ENCODE results near the gene CUL4A. TPM values are rescaled to one million over a fixed set of nuclear protein-coding genes. Genes with fewer than 3 reads are reported as not detected.
A peak's percentile ranks its signal among the peaks of the same experiment; 100 is the strongest.

Gene CUL4A
- total and polyA plus RNA-seq, 9 of the 15 experiments (the other 6 are each of a cell fraction or from before 2014, with no cell fraction given), result 21.1 to 92.0 (median 63.2) TPM

GRCh38 chr13:113220141-113220598, 10.8 kb downstream of the CUL4A start (continued):
- TF ChIP-seq, protein P1, sequence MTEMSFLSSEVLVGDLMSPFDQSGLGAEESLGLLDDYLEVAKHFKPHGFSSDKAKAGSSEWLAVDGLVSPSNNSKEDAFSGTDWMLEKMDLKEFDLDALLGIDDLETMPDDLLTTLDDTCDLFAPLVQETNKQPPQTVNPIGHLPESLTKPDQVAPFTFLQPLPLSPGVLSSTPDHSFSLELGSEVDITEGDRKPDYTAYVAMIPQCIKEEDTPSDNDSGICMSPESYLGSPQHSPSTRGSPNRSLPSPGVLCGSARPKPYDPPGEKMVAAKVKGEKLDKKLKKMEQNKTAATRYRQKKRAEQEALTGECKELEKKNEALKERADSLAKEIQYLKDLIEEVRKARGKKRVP (CRISPR knock-in tag; IDR thresholded peaks at IDR 0.05), result no peak
- TF ChIP-seq ZNF408 (CRISPR knock-in tag; IDR thresholded peaks at IDR 0.05; ENCODE audit: low read depth) (no peak), MEIS2 (IDR thresholded peaks at IDR 0.05; ENCODE audit: partially characterized antibody) (no peak), HDAC1 (IDR thresholded peaks at IDR 0.05) (no peak), RNF2 (IDR thresholded peaks at IDR 0.05) (peak; percentile 55; the same call in 1 of the 2 replicates), RAD51 (IDR thresholded peaks at IDR 0.05; ENCODE audit: borderline replicate concordance, low read depth) (peak; percentile 68; the same call in 1 of the 2 replicates), ELF1 (tag; IDR thresholded peaks at IDR 0.05) (no peak), PTBP1 (IDR thresholded peaks at IDR 0.05; ENCODE audit: low read depth, low read length) (no peak), ZNF311 (CRISPR knock-in tag; IDR thresholded peaks at IDR 0.05) (no peak), ETS2 (tag; IDR thresholded peaks at IDR 0.05; ENCODE audit: borderline replicate concordance, poor library complexity, severe bottlenecking) (no peak), RBBP5 (IDR thresholded peaks at IDR 0.05; ENCODE audit: borderline replicate concordance, insufficient read depth, low read length, poor library complexity, severe bottlenecking) (no peak), PHTF2 (CRISPR knock-in tag; IDR thresholded peaks at IDR 0.05) (no peak), MYC (IDR thresholded peaks at IDR 0.05; ENCODE audit: low read depth, low read length) (peak; percentile 78), MYC (CRISPR knock-in tag; IDR thresholded peaks at IDR 0.05; ENCODE audit: borderline replicate concordance, low read depth) (no peak), TAL1 (IDR thresholded peaks at IDR 0.05) (peak; percentile 52), CBX5 (IDR thresholded peaks at IDR 0.05; ENCODE audit: borderline replicate concordance, low read depth) (no peak), RUNX1 (IDR thresholded peaks at IDR 0.05; ENCODE audit: low read depth) (no peak)
- TF ChIP-seq, protein P2, sequence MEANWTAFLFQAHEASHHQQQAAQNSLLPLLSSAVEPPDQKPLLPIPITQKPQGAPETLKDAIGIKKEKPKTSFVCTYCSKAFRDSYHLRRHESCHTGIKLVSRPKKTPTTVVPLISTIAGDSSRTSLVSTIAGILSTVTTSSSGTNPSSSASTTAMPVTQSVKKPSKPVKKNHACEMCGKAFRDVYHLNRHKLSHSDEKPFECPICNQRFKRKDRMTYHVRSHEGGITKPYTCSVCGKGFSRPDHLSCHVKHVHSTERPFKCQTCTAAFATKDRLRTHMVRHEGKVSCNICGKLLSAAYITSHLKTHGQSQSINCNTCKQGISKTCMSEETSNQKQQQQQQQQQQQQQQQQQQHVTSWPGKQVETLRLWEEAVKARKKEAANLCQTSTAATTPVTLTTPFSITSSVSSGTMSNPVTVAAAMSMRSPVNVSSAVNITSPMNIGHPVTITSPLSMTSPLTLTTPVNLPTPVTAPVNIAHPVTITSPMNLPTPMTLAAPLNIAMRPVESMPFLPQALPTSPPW (CRISPR knock-in tag; IDR thresholded peaks at IDR 0.05), result no peak
- TF ChIP-seq, protein P3, sequence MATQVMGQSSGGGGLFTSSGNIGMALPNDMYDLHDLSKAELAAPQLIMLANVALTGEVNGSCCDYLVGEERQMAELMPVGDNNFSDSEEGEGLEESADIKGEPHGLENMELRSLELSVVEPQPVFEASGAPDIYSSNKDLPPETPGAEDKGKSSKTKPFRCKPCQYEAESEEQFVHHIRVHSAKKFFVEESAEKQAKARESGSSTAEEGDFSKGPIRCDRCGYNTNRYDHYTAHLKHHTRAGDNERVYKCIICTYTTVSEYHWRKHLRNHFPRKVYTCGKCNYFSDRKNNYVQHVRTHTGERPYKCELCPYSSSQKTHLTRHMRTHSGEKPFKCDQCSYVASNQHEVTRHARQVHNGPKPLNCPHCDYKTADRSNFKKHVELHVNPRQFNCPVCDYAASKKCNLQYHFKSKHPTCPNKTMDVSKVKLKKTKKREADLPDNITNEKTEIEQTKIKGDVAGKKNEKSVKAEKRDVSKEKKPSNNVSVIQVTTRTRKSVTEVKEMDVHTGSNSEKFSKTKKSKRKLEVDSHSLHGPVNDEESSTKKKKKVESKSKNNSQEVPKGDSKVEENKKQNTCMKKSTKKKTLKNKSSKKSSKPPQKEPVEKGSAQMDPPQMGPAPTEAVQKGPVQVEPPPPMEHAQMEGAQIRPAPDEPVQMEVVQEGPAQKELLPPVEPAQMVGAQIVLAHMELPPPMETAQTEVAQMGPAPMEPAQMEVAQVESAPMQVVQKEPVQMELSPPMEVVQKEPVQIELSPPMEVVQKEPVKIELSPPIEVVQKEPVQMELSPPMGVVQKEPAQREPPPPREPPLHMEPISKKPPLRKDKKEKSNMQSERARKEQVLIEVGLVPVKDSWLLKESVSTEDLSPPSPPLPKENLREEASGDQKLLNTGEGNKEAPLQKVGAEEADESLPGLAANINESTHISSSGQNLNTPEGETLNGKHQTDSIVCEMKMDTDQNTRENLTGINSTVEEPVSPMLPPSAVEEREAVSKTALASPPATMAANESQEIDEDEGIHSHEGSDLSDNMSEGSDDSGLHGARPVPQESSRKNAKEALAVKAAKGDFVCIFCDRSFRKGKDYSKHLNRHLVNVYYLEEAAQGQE (IDR thresholded peaks at IDR 0.05; ENCODE audit: borderline replicate concordance), result no peak
- TF ChIP-seq, protein P3 (CRISPR knock-in tag; IDR thresholded peaks at IDR 0.05; ENCODE audit: low read depth), result no peak

Data from K562 (cell line).